ENCODE results near the gene ZNF431. TPM values are rescaled to one million over a fixed set of nuclear protein-coding genes. Genes with fewer than 3 reads are reported as not detected.

Gene ZNF431
- 10 to 100 TPM; 16.8 to 68.4 TPM for polyA plus RNA-seq

DNA sequence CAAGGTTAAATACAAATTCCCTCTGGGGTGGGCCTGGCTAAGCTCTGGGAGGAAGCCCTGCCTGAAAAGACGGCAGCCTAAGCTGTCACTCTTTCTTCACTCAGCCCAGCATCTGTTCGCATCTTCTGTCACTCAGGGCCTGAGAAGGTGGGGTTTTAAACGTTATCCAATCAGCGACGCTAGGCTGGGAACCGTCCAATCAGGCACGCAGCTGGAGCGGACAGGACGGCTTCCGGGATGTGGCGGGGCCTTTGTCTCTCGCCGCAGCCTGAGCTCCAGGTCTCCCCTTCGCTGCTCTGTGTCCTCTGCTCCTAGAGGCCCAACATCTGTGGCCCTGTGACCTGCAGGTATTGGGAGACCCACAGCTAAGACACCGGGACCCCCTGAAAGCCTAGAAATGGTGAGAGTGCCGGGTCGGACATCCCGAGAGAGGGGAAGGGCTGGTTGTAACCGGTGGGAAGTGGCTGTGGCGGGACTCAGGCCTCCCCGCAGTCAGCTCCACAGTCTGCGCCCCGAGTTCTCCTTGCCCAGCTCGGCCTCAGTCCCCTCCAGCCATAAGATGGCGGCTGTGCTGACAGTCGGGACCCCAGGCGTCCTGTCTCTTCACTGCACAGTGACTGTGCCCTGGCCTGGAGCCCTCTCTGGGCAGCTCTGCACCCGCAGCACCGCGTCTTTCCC, at the start of gene ZNF431:
Gene ZNF431 (plus strand): TSS at position 254 of the 678 bp plus-strand sequence. CDS start 144 bp downstream, at position 398.
- Histone ChIP-seq H3K4me3 (ENCODE audit: low read depth in 1 of 2, low read length in 2 of 2) (peak within 1 kb of the TSS; percentile 92 to 96), H3K27me3 (ENCODE audit: control insufficient read depth in 1 of 2, insufficient read depth in 2 of 2, low read length in 2 of 2) (no peaks in the 10 kb centered on the region), H3K9me3 (ENCODE audit: control insufficient read depth in 2 of 2, insufficient read depth in 1 of 2, low read depth in 1 of 2, low read length in 1 of 2) (no peaks in the 10 kb centered on the region), H3K4me1 (ENCODE audit: control insufficient read depth in 2 of 2, insufficient read depth in 2 of 2, low read length in 1 of 2) (no peaks in the 10 kb centered on the region), H3K36me3 (ENCODE audit: control insufficient read depth in 2 of 2, insufficient read depth in 2 of 2, low read length in 1 of 2) (no peaks in the 10 kb centered on the region), H3K27ac (ENCODE audit: low read depth in 2 of 2, low read length in 1 of 2) (peak within 1 kb of the TSS; percentile 86 to 93)
- 0 to 1% methylated on average over 30 of the region's 30 CpGs for WGBS, 2 donors

GRCh38 chr19:21092109-21092508, 49.7 kb upstream of the ZNF431 start:
- Histone ChIP-seq H3K27me3 (ENCODE audit: control insufficient read depth in 1 of 2, insufficient read depth in 2 of 2, low read length in 2 of 2) (no peaks in the 10 kb centered on the region), H3K9me3 (ENCODE audit: control insufficient read depth in 2 of 2, insufficient read depth in 1 of 2, low read depth in 1 of 2, low read length in 1 of 2) (no peaks in the 10 kb centered on the region), H3K4me3 (ENCODE audit: low read depth in 1 of 2, low read length in 2 of 2) (no peak overlapping the region), H3K4me1 (ENCODE audit: control insufficient read depth in 2 of 2, insufficient read depth in 2 of 2, low read length in 1 of 2) (no peaks in the 10 kb centered on the region), H3K36me3 (ENCODE audit: control insufficient read depth in 2 of 2, insufficient read depth in 2 of 2, low read length in 1 of 2) (no peaks in the 10 kb centered on the region), H3K27ac (ENCODE audit: low read depth in 2 of 2, low read length in 1 of 2) (peak overlapping the region in 1 of 2 donors; percentile 60)

- H3K4me3 ChIP-seq (ENCODE audit: low read depth in 1 of 2, low read length in 2 of 2), result no peak overlapping the region
- no peak overlapping the region for H3K27ac ChIP-seq (ENCODE audit: low read depth in 2 of 2, low read length in 1 of 2)
- no peaks in the 10 kb centered on the region for H3K27me3 ChIP-seq (ENCODE audit: control insufficient read depth in 1 of 2, insufficient read depth in 2 of 2, low read length in 2 of 2)
- no peaks in the 10 kb centered on the region for H3K36me3 ChIP-seq (ENCODE audit: control insufficient read depth in 2 of 2, insufficient read depth in 2 of 2, low read length in 1 of 2)
- WGBS, 2 donors, result 98 to 100% methylated on average over 1 of the region's 1 CpG
- no peaks in the 10 kb centered on the region for H3K4me1 ChIP-seq (ENCODE audit: control insufficient read depth in 2 of 2, insufficient read depth in 2 of 2, low read length in 1 of 2)
- no peaks in the 10 kb centered on the region for H3K9me3 ChIP-seq (ENCODE audit: control insufficient read depth in 2 of 2, insufficient read depth in 1 of 2, low read depth in 1 of 2, low read length in 1 of 2)
Observed at GRCh38 chr19:21094347-21095025, 47.4 kb upstream of the ZNF431 start.

- Histone ChIP-seq H3K36me3 (ENCODE audit: control insufficient read depth in 2 of 2, insufficient read depth in 2 of 2, low read length in 1 of 2) (no peaks in the 10 kb centered on the region), H3K4me3 (ENCODE audit: low read depth in 1 of 2, low read length in 2 of 2) (no peak overlapping the region), H3K27ac (ENCODE audit: low read depth in 2 of 2, low read length in 1 of 2) (no peak overlapping the region), H3K9me3 (ENCODE audit: control insufficient read depth in 2 of 2, insufficient read depth in 1 of 2, low read depth in 1 of 2, low read length in 1 of 2) (no peaks in the 10 kb centered on the region), H3K4me1 (ENCODE audit: control insufficient read depth in 2 of 2, insufficient read depth in 2 of 2, low read length in 1 of 2) (no peaks in the 10 kb centered on the region), H3K27me3 (ENCODE audit: control insufficient read depth in 1 of 2, insufficient read depth in 2 of 2, low read length in 2 of 2) (no peaks in the 10 kb centered on the region)
- WGBS, 2 donors, result 51 to 66% methylated on average over 2 of the region's 2 CpGs
Observed at GRCh38 chr19:21098291-21098690, 43.5 kb upstream of the ZNF431 start.

DNA sequence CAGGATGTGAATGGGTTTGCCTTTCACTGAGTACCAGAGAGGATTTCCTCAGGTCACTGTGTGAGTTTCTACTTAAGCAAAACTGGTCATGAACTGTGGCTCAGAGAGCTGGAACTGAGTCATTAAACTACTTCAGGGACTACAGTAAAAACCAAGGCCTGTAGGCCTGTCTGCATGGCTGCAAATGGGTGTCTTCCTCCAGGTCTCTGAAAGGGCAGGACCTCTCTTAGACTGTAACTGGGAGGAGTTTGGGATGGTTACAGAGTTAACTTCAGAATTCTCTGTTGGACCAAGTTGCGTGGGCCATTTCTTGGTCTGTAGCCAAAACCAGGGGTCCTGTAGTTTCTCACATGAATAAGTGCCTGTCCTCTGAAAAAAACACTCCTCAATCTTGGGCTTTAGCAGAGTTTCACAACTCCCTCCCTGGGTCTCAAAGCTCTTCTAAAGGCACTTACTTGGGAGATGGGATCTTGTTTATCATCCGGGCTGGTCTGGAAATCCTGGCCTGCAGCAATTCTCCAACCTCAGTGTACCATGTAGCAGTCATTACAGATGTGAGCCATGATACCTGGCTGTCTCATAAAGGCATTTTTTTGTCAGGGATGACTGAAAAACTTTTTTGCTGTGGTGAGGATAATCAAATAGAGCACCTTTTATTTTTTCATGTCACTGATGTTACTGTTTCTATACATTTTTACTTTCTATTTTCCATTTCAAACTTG, 40.2 kb upstream of the ZNF431 start:
- 86 to 88% methylated on average over 2 of the region's 2 CpGs for WGBS, 2 donors
- H3K27ac ChIP-seq (ENCODE audit: low read depth in 2 of 2, low read length in 1 of 2), result no peak overlapping the region

DNA sequence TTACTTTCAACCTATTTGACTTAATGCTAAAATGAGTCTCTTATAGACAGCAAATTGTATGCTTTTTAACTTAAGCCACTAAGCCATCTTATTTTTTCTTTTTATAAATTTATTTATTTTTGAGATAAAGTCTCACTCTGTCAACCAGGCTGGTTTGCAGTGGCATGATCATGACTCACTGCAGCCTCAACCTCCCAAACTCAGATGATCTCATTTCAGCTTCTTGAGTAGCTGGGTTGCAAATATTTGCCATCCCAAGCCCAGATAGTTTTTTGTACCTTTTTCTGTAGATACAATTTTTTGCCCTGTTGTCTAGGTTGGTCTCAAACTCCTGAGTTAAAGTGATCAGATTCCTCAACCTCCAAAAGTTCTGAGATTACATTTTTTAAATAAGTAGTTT, 32.7 kb upstream of the ZNF431 start:
- Histone ChIP-seq H3K36me3 (ENCODE audit: control insufficient read depth in 2 of 2, insufficient read depth in 2 of 2, low read length in 1 of 2) (peaks cover 0 to 2% of the 10 kb centered on the region in 2 donors), H3K9me3 (ENCODE audit: control insufficient read depth in 2 of 2, insufficient read depth in 1 of 2, low read depth in 1 of 2, low read length in 1 of 2) (peaks cover 2 to 3% of the 10 kb centered on the region in 2 donors), H3K27ac (ENCODE audit: low read depth in 2 of 2, low read length in 1 of 2) (no peak overlapping the region), H3K4me3 (ENCODE audit: low read depth in 1 of 2, low read length in 2 of 2) (no peak overlapping the region), H3K27me3 (ENCODE audit: control insufficient read depth in 1 of 2, insufficient read depth in 2 of 2, low read length in 2 of 2) (no peaks in the 10 kb centered on the region), H3K4me1 (ENCODE audit: control insufficient read depth in 2 of 2, insufficient read depth in 2 of 2, low read length in 1 of 2) (no peaks in the 10 kb centered on the region)

More for the DNA sequence above, 40.2 kb upstream of the ZNF431 start:
- Histone ChIP-seq H3K27me3 (ENCODE audit: control insufficient read depth in 1 of 2, insufficient read depth in 2 of 2, low read length in 2 of 2) (no peaks in the 10 kb centered on the region), H3K9me3 (ENCODE audit: control insufficient read depth in 2 of 2, insufficient read depth in 1 of 2, low read depth in 1 of 2, low read length in 1 of 2) (peaks cover 0 to 3% of the 10 kb centered on the region in 2 donors), H3K4me1 (ENCODE audit: control insufficient read depth in 2 of 2, insufficient read depth in 2 of 2, low read length in 1 of 2) (no peaks in the 10 kb centered on the region), H3K36me3 (ENCODE audit: control insufficient read depth in 2 of 2, insufficient read depth in 2 of 2, low read length in 1 of 2) (no peaks in the 10 kb centered on the region), H3K4me3 (ENCODE audit: low read depth in 1 of 2, low read length in 2 of 2) (no peak overlapping the region)

- 73 to 85% methylated on average over 1 of the region's 1 CpG for WGBS, 2 donors
- Histone ChIP-seq H3K27me3 (ENCODE audit: control insufficient read depth in 1 of 2, insufficient read depth in 2 of 2, low read length in 2 of 2) (no peaks in the 10 kb centered on the region), H3K27ac (ENCODE audit: low read depth in 2 of 2, low read length in 1 of 2) (no peak overlapping the region), H3K36me3 (ENCODE audit: control insufficient read depth in 2 of 2, insufficient read depth in 2 of 2, low read length in 1 of 2) (peaks cover 0 to 2% of the 10 kb centered on the region in 2 donors), H3K9me3 (ENCODE audit: control insufficient read depth in 2 of 2, insufficient read depth in 1 of 2, low read depth in 1 of 2, low read length in 1 of 2) (peaks cover 0 to 2% of the 10 kb centered on the region in 2 donors), H3K4me3 (ENCODE audit: low read depth in 1 of 2, low read length in 2 of 2) (no peak overlapping the region), H3K4me1 (ENCODE audit: control insufficient read depth in 2 of 2, insufficient read depth in 2 of 2, low read length in 1 of 2) (no peaks in the 10 kb centered on the region)
Observed at GRCh38 chr19:21110183-21110582, 31.7 kb upstream of the ZNF431 start.

DNA sequence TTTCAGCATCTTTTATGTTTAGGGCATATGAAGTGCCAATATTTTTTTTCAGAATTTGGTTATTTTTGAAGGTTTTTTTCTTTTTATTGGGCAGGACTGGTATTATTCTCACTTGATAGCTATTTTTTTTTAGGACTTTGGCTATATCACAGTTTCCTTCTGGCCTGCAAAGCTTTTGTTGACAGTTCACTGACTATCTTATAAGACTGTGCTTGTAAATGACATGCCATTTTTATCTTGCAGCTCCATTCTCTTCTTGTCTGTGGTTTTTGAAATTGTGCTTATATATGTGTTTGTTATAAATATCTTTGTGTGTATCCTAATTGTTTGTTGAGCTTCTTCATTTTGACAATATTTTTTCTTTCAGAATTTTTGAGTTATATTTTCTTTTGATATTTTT, 26.4 kb upstream of the ZNF431 start:
- no peaks in the 10 kb centered on the region for H3K4me1 ChIP-seq (ENCODE audit: control insufficient read depth in 2 of 2, insufficient read depth in 2 of 2, low read length in 1 of 2)
- no peaks in the 10 kb centered on the region for H3K36me3 ChIP-seq (ENCODE audit: control insufficient read depth in 2 of 2, insufficient read depth in 2 of 2, low read length in 1 of 2)
- H3K4me3 ChIP-seq (ENCODE audit: low read depth in 1 of 2, low read length in 2 of 2), result no peak overlapping the region
- peaks cover 0 to 2% of the 10 kb centered on the region in 2 donors for H3K9me3 ChIP-seq (ENCODE audit: control insufficient read depth in 2 of 2, insufficient read depth in 1 of 2, low read depth in 1 of 2, low read length in 1 of 2)
- no peak overlapping the region for H3K27ac ChIP-seq (ENCODE audit: low read depth in 2 of 2, low read length in 1 of 2)
- no peaks in the 10 kb centered on the region for H3K27me3 ChIP-seq (ENCODE audit: control insufficient read depth in 1 of 2, insufficient read depth in 2 of 2, low read length in 2 of 2)

GRCh38 chr19:21117041-21117907, 24.6 kb upstream of the ZNF431 start:
- no peak overlapping the region for H3K4me3 ChIP-seq (ENCODE audit: low read depth in 1 of 2, low read length in 2 of 2)
- no peaks in the 10 kb centered on the region for H3K27me3 ChIP-seq (ENCODE audit: control insufficient read depth in 1 of 2, insufficient read depth in 2 of 2, low read length in 2 of 2)
- no peaks in the 10 kb centered on the region for H3K36me3 ChIP-seq (ENCODE audit: control insufficient read depth in 2 of 2, insufficient read depth in 2 of 2, low read length in 1 of 2)
- H3K27ac ChIP-seq (ENCODE audit: low read depth in 2 of 2, low read length in 1 of 2), result no peak overlapping the region
- 92 to 95% methylated on average over 2 of the region's 2 CpGs for WGBS, 2 donors
- peaks cover 0 to 2% of the 10 kb centered on the region in 2 donors for H3K9me3 ChIP-seq (ENCODE audit: control insufficient read depth in 2 of 2, insufficient read depth in 1 of 2, low read depth in 1 of 2, low read length in 1 of 2)
- H3K4me1 ChIP-seq (ENCODE audit: control insufficient read depth in 2 of 2, insufficient read depth in 2 of 2, low read length in 1 of 2), result no peaks in the 10 kb centered on the region
